HuH-7.5 (cell line): ENCODE results near the gene LINS1.

Experiments
- DNase-seq: peaks from one replicate; pipeline ENCODE4 v3.0.0; 2011; ENCODE audit warnings: low spot score

The LINS1 gene

DNA sequence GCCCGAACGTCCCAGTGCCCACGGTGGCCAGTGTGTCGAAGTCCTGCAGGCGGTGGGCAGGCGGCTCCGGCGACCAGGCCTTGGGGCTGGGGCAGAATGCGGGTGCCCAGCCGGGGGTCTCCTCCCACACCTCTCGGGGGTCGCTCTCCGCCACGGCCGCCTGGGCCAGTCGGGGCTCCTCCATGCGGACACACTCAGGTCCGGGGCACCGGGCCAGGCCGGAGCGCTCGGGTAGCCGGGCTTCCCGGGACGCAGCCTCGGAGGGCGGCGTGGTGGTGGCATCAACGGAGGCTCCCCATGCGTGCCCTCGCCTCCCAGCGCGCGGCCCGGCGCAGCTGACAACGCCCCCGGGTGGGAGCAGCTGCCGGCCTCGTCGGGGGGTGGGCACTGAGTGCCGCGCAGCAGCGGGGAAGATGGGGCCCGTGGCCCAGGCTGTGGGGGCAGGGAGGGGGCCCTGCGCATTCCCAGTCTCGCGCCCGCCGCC, 43.2 kb downstream of the LINS1 start:
- no peak for DNase-seq

GRCh38 chr15:100553468-100553867, 48.5 kb downstream of the LINS1 start:
- no peak for DNase-seq

DNA sequence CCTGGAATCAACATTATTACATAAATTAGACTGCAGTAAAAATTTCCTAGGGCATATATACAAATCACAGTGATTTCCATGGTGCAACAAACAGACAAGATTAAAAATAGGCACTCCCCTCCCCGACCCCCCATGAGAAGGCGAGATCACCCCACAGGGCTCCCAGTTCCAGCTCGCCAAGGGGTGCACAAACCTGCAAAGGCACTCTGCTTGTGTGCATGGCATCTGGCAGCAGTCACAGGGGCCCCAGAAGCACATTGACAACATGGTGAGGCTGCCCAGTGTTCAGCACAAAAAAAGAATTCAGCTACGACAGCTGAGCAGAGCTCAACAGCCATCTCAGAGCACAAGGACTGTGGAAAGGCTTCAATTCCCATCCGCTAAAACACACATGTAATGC, 54.0 kb downstream of the LINS1 start:
- DNase-seq: no peak

- no peak for DNase-seq
These were observed 57.0 kb downstream of the LINS1 start for GRCh38 chr15:100544946-100545345.

DNA sequence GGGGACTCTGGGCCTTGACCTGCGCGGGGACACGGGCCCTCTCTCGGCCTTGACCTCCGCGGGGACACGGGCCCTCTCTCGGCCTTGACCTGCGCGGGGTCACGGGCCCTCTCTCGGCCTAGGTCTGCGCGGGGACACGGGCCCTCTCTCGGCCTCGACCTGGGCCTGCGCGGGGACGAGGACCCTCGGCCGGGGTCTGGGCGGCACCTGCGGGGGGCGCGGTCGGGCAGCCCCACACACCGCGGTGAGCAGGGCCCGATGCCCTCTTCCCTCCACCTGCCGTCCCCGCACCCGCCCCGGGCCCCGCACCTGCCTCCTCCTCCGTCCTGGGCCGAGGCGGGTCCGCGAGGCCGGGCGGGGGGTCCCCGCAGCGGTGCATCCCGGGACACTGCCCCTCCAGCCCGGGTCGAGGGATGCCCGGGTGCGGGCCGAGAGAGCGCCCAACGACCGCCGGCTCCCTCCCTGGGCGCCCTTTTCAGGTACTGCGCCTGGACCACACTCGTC, 57.6 kb downstream of the LINS1 start:
- no peak for DNase-seq

GRCh38 chr15:100542290-100542689, 59.7 kb downstream of the LINS1 start:
- DNase-seq: no peak

- DNase-seq: no peak
These were observed 64.7 kb downstream of the LINS1 start for GRCh38 chr15:100537331-100537730.

DNA sequence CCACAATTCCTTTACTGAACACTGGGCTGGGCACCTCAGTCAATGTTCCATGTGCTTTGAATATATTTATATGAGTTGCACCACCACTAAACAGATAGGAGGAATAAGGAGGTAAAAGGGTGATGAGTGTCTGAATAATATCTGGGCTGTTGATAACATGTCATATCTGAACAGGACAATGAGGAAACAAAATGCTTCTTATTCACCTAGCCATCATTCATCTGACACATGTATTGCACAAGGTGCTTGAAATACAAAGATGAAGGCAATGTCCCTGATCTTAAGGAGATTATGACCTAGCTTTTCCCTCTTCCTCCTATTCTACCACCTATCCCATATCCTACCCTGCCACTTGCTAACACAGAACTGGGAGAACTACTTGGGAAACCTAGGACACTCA, 65.3 kb downstream of the LINS1 start:
- no peak for DNase-seq

GRCh38 chr15:100533886-100534285, 68.1 kb downstream of the LINS1 start:
- no peak for DNase-seq

GRCh38 chr15:100531823-100532327, 70.1 kb downstream of the LINS1 start:
- DNase-seq: no peak

DNA sequence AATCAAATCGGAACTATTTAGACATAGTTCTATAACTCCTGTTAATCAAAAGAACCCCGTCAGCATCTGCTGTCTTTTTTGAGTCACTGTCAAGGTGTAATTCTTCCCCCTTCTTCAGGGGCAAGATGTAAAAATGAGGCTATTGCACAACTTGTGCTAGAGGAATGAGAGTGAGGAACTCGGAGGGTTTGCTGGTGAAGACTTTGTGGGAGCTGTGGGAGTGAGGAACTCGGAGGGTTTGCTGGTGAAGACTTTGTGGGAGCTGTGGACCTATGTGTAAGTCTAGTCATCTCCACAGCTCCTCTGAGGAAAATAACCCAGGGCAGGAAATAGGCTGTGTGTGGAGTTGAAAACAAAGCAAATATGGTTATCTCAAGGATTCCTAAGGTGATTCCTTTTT, 70.8 kb downstream of the LINS1 start:
- no peak for DNase-seq

DNA sequence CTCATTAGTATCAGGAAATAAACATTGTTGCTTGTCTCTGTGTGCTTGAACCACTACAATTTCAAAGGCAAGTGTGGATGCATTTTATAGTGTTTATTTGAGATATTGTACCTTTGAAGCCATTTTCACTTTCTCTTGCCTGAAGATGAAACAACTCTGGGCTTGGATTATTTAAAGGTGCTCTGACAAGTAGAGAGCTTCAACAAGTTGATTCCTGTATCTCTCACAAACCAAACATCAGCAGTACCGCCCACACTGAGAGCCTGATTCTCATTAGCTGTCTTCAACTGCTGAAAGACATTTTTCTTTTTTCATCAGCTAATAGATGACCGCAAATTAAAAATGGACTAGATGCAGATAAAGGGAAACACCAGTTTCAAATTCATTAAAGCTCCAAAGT, 72.4 kb downstream of the LINS1 start:
- DNase-seq: no peak

GRCh38 chr15:100528833-100529428, 73.1 kb downstream of the LINS1 start, which contains the start of gene CERS3:
CERS3 (minus strand) TSS chr15:100528950; CDS start chr15:100501849, 27,101 bp downstream.
- no peak for DNase-seq

GRCh38 chr15:100526027-100526481, 75.9 kb downstream of the LINS1 start:
- no peak for DNase-seq

DNA sequence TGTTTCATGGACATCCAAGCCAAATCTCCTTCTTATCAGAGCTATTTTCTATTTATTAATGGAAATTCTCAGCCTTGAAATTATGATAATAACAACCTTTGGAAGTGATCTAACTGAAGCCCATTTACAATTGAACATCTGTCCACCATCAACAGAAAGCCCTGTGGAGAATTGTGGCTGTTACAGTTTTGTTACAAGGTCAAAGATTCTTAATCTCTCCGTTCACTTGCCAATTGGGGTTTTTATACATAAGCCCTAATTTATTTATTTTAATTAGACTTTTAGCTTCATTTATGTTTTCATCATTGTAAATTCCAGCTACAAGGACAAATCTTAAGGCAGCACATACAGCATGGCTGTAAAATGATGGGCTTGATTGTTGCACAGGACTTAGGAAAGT, 76.5 kb downstream of the LINS1 start:
- no peak for DNase-seq

- DNase-seq: no peak
These were observed 77.7 kb downstream of the LINS1 start for GRCh38 chr15:100524326-100524725.

DNA sequence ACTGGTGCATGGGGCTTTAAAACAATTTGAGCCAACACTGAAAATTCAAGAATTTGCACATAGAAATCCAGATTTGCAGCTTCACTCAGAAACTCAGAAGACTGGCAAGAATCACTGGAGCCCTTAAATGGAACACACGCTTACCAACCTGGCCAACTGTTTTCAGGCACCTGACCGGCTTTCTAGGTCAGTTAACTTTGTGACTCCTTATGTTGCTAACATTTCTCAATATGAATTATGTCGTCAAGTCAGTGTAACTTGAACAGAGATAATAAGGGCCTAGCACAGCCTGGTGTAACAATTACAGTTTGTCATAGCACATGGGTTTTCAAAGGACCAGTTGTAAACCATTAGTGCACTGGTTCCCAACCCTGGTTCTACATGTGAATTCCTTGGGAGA, 80.1 kb downstream of the LINS1 start:
- no peak for DNase-seq

DNA sequence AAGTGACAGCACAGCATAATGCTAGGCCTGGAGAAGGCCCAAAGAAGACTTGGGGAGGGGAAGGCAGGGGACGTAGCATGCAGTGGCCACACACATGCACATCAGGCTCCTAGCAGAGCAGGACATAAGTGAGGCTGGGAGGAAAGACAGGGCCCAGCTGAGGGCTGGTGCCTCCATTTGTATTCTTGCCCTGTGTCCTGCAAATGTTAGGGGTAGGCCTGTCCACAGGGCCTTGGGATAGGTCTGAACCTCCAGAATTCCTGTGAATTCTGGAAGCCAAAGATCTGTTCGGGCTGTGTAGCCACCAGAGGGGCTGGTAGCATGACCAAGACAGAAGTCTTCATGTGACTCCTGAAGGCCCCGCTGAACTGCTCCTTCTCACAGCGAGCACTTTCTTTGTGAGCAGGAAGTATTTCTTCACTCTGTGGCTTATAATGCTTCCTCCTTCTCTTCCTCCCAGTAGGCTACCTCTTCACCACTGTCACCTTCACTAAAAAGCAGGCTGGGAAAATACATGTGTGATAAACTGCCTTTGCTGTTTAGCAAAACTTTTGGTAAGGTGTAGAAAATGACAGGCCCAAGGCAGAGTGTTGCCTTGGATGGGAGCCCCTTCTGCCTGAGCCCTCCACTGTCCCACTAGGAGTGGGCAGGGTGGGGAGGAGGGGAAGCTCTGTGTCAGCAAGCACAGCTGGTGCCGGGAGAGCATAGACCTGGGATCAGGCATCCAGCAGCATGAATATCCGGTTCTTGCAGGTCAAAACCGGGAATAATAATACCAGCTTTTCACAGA, 81.7 kb downstream of the LINS1 start:
- no peak for DNase-seq

GRCh38 chr15:100517846-100518245, 84.1 kb downstream of the LINS1 start:
- no peak for DNase-seq
